ENCODE measurements around the gene CTDSP1.

The CTDSP1 gene

DNA sequence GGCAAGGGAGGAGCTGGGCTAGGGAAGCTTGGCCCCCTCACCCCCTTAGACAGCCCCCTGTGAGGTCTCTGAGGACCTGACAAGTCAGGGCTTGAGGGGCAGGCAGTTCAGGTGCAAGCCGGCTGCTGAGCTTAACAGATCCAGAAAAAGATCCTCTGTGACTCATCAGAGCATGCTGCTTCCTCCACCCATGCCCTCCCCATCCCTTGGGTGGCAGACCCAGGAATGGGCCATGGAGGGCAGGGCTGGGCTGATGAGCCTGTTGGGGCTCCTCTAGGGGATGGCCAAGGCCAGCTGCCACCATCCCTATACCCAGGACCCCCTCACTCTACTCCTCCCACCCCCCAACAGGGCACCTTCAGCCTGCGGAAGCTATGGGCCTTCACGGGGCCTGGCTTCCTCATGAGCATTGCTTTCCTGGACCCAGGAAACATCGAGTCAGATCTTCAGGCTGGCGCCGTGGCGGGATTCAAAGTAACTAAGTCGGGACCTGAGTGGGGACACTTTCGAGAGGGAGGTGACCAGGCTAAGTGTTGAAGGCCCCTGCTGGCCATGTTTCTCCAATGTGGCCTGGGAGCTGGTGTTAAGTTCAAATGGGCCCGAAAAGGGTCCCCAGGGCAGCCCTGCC is 15.7 kb upstream of the CTDSP1 start:
- DNase-seq: no peak

GRCh38 chr2:218384975-218385374 is 14.7 kb upstream of the CTDSP1 start:
- DNase-seq: no peak

DNA sequence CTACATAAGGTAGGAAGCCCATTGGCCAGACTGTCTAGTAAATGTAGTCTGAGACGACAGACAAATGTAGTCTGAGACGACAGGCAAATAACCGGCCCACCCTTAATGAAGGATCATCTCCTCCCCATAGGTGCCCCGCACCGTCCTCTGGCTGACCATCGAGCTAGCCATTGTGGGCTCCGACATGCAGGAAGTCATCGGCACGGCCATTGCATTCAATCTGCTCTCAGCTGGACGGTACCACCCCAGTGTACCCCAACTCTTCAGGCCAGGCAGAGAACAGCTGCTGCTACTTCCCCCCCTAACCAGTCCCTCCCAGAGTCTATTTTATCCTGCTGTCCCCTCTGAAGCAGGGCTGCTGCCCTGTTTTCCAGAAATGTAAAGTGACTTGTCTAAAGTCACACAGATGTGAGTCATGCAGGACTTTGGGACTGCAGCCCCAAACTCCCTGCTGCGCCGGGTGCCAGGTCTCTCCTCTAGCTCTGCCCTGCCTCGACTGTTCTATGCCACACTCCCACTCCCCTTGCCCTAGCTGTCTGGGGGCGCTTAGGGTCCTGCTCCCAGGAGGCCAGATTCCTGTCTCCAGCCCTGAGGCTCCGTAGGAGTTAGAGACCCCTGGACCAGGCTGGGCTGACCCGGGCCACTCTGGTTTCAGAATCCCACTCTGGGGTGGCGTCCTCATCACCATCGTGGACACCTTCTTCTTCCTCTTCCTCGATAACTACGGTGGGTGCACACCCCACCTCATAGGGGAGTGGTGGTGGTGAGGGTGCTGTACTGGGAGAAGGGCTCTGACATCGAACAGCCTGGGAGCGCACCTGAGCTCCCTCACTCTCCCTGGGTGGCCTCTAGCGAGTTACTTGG is 12.9 kb upstream of the CTDSP1 start:
- DNase-seq: no peak

DNA sequence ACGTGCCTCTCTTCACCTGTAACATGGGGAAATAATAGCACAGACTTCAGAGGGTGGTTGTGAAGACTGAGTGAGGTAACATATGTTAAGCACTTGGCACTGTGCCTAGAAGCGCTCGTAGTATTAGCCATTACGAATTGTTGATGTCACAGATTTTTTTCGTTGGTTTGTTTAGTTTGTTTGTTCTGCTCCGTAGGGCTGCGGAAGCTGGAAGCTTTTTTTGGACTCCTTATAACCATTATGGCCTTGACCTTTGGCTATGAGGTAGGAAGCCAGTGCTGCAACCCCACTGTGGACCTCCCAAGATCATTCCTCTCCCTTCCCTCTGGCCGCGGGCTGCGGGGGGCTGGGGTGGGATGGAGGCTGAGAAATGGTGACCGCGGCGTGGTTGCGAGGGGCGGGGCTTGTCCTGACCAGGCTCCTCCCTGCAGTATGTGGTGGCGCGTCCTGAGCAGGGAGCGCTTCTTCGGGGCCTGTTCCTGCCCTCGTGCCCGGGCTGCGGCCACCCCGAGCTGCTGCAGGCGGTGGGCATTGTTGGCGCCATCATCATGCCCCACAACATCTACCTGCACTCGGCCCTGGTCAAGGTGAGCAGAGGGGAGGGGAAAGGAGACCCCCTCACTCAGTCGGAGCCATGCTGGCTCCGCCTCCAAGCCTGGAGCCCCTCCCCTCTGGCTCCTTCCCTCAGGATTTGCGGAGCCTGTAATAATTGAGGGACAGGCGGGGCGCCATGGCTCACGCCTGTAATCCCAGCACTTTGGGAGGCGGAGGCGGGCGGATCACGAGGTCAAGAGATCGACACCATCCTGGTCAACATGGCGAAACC is 12.1 kb upstream of the CTDSP1 start:
- DNase-seq: no peak

GRCh38 chr2:218389333-218390150 is 10.1 kb upstream of the CTDSP1 start:
- DNase-seq: no peak

DNA sequence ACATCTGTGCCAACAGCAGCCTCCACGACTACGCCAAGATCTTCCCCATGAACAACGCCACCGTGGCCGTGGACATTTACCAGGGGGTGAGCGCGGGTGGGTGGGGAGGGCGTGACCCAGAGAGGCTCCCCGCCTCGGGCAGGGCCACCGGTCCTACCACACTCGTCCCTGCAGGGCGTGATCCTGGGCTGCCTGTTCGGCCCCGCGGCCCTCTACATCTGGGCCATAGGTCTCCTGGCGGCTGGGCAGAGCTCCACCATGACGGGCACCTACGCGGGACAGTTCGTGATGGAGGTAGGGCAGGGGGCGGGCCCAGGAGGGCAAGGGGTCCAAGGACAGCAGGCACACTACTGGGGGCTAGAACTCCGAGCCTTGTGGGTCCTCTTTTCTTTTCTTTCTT is 8.5 kb upstream of the CTDSP1 start:
- DNase-seq: no peak

GRCh38 chr2:218392459-218392858 is 7.2 kb upstream of the CTDSP1 start:
- no peak for DNase-seq

DNA sequence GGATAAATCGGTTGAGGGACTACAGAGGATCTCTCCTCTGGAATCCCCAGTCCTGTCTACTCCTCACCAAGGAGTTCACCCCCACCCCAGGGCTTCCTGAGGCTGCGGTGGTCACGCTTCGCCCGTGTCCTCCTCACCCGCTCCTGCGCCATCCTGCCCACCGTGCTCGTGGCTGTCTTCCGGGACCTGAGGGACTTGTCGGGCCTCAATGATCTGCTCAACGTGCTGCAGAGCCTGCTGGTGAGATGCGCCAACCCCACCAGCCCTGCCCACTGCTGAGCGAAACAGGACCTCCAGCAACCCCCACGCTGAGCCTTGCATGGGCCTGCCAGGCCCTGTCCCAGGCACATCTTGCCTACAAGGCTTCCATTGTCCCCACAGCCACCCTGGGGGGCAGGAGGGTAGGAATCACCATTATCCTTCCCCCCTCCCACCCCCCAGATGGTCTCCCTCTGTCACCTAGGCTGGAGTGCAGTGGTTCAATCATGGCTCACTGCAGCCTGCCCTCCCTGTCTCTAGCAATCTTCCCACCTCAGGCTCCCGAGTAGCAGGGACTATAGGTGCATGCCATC is 6.7 kb upstream of the CTDSP1 start:
- DNase-seq: no peak

- DNase-seq: no peak
Observed at GRCh38 chr2:218393750-218394290, 5.8 kb upstream of the CTDSP1 start.

GRCh38 chr2:218394298-218395089 is 5.2 kb upstream of the CTDSP1 start:
- no peak for DNase-seq

GRCh38 chr2:218395090-218395444 is 4.6 kb upstream of the CTDSP1 start:
- DNase-seq: no peak

DNA sequence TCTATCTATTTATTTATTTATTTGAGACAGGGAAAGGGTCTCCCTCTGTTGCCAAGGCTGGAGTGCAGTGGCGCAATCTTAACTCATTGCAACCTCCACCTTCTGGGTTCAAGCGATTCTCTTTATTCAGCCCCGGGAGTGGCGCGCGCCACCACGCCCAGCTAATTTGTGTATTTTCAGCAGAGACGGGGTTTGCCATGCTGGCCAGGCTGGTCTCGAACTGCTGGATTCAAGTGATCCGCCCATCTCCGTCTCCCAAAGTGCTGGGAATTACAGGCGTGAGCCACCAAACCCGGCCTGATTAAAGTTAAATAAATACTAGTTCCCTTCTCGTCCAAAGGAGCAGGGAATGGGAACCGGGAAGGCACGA is 4.2 kb upstream of the CTDSP1 start:
- DNase-seq: no peak

DNA sequence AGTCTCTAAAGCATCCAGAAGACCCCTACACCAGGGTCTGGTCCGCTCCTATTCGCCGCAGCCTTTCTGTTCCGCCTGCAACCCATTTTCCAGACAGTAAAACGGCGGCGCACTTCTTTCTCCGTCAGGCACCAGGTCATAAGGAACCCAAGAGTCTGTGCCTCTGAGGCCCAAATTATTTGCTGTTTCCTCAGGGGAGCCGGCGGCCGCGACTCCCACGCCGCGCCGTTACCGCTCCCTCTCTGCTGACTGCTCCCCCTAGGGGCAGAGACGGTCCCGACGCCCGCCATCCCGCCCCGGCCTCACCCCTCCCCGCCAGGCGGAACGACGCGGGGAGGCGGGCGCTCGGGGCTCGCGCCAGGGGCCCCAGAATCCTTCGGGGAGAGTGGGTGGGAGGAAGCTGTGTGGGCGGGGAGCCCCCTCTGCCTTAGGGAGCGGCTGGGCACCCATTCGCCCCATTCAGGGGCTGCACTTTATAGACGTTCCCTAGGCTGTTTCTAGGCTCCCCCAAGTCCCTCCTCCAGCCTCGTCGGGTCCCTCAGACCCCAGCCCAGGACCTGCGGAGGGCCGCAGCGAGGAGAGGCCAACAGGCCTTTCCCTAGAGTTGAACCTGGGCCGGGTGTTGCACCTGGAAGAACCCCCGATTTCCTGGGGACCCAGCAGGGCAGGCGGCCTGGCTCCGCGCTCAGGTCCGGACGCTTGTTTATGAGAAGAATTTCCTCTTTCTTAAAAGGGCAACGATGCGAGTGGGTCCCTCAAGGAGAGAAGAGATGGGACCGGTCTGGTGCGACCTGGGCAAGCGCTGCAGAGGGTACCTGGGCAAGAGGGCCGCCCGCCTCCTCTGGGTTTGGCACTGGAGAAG is 3.6 kb upstream of the CTDSP1 start:
- peak; percentile 97 for DNase-seq

- peak; percentile 50 for DNase-seq
Observed at GRCh38 chr2:218396688-218397462, 2.8 kb upstream of the CTDSP1 start.

- no peak for DNase-seq
Observed at GRCh38 chr2:218397463-218397819, 2.2 kb upstream of the CTDSP1 start.

DNA sequence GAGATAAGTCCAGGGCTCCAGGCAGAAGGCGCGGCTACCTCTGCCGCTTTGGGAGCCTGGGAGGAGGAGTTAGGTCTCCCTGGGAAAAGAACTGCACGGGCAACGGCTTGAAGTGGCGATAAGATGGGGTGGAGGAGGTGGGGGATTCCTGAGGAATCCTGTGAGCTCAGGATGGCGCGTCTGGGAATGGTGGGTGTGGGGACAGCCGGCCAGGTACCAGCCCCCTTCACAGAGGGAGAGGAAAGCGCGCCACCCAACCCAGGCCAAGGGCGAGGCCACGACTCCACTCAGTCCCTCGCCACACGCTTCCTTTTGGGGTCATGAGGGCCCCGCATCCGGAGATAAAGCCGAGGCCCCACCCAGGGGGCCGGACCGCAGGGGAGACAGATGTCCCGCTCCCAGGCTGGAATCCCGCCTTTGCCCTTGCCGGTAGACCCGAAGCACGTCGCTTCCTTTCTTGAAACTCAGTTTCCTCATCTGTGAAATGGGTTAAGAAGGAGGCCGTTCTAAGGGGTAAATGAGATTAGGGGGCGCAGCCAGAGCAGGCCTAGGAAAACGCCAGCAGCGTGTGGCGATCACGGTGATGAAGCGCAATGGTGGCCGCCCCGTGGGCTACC is 1.7 kb upstream of the CTDSP1 start:
- peak; percentile 46 for DNase-seq

DNA sequence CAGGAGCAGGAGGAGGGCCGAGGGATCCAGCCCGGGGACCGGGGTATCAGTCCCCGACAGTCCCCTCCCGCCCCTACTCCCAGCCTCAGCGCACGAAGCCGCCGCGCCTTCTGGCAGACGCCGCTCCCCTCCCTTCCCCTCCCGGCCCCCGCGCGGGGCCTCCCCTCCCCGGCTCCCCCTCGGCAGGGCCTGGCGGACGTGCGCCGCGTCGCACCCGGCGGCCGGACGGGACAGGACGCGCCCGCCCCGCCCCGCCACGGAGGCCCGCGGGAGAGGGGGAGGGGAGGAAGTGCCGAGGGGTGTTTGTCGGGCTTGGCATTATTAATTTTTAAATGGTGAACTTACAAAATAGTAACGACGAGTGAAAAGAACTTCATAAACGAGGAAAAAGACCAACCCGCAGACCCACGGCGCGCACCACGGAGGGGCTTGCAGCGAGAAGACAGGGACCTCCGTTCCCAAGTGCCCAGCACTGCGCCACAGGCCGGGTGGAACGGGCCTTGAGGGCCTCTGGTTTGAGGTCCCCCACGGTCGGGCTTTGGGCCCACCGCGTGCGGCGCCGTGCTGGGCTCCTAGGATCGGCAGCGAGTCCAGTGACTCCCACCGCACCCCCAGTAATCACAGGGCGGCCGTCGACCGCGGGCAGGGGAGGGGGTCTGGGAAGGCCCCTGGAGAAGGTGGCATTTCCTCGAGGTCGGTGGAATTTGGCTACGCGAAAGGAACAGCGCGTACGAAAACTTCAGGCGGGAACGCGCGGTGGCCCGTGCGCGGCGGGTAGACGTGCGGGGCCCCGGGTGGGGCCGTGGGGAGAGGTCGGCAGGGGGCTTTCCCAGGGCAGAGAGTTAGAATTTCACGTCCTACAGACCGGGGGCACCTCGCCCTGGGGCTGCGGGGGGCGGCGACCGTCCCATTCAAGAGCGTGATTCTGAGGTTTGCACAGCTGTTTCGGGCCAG is 954 bp upstream of the CTDSP1 start:
- peak; percentile 79 for DNase-seq

Measured in midbrain (tissue), 1 donor.